HepG2 (cell line): ENCODE data around the gene DDAH1. TPM values are rescaled to one million over a fixed set of nuclear protein-coding genes. Genes with fewer than 3 reads are reported as not detected.

Experiments used
- ATAC-seq: fragments of 200-7000 bp; cut with Tn5 transposase; 3 replicates; pipeline ENCODE4 v1.9.1; 2020; ENCODE audit warnings: mild to moderate bottlenecking, moderate library complexity
- BruUV-seq: library from RNA; stranded (reverse); fragments of 400-500 nt; replicated peaks from 2 replicates; lab custom pipeline; 2021; lab: Mats Ljungman, UMichigan
- CTCF ChIA-PET: fragments of 300-600 bp; formaldehyde crosslinking; extraction: SDS; loops from one replicate; lab custom pipeline; 2021; ENCODE audit warnings: low total read pairs, inconsistent platforms, low intra/inter-chr PET ratio; lab: Yijun Ruan, JAX
- POLR2A ChIA-PET: fragments of 350-600 bp; sonication (Branson Sonifier 250); formaldehyde crosslinking; loops from one replicate; lab custom pipeline; 2020; ENCODE audit warnings: antibody characterized with exemption, inconsistent platforms; lab: Yijun Ruan, JAX
- DNase-seq: peaks from one replicate; pipeline ENCODE4 v3.0.0-alpha.2; 2015; ENCODE audit warnings: low spot score
- FAIRE-seq: peaks from 3 replicates; lab custom pipeline; 2011; peaks lifted over from hg19 to GRCh38; lab: Jason Lieb, UNC
- H2AFZ ChIP-seq: one replicate; pipeline ENCODE4 v1.6.1; 2011; ENCODE audit warnings: low read length, inconsistent platforms
- H3K27ac ChIP-seq: fragments of 300-600 bp; 3 replicates; pipeline ENCODE4 v1.8.0; 2011; ENCODE audit warnings: mixed run types, mild to moderate bottlenecking, mixed read lengths, low read length, inconsistent platforms; ENCODE audit not compliant: insufficient read depth; ENCODE audit errors: extremely low read length
- H3K27me3 ChIP-seq, 2 experiments: fragments of 200-600 bp in 1 of 2; 2 replicates in 1 of 2; 3 replicates in 1 of 2; pipeline versions ENCODE4 v1.6.0 to v1.8.0; 2011; ENCODE audit warnings: low read length in 2 of 2, mild to moderate bottlenecking in 2 of 2, moderate library complexity in 2 of 2, inconsistent platforms in 1 of 2; ENCODE audit not compliant: insufficient read depth in 2 of 2, control insufficient read depth in 1 of 2
- H3K36me3 ChIP-seq, 2 experiments: fragments of 200-600 bp in 1 of 2; replicated peaks in 1 of 2; 2 replicates in 1 of 2; 3 replicates in 1 of 2; pipeline versions ENCODE4 v1.5.1 to v1.8.0; 2011; ENCODE audit warnings: low read length in 2 of 2, inconsistent platforms in 1 of 2; ENCODE audit not compliant: insufficient read depth in 2 of 2, control insufficient read depth in 1 of 2
- H3K4me1 ChIP-seq: 2 replicates; pipeline ENCODE4 v1.5.1; 2012; ENCODE audit warnings: low read length, inconsistent platforms; ENCODE audit not compliant: insufficient read depth
- H3K4me2 ChIP-seq: 2 replicates; pipeline ENCODE4 v1.6.0; 2011; ENCODE audit warnings: low read depth, low read length, inconsistent platforms
- H3K4me3 ChIP-seq, 3 experiments: fragments of 200-600 bp in 1 of 3; sonication (generic), shearing (Covaris generic) in 1 of 3; replicated peaks in 1 of 3; 2 replicates each; pipeline ENCODE4 v1.5.1; 2011 to 2016; ENCODE audit warnings: low read length in 3 of 3, inconsistent platforms in 2 of 3, low read depth in 2 of 3, mild to moderate bottlenecking in 2 of 3, control low read depth in 1 of 3, mixed read lengths in 1 of 3; ENCODE audit not compliant: insufficient read depth in 1 of 3
- H3K79me2 ChIP-seq: one replicate; pipeline ENCODE4 v1.6.1; 2011; ENCODE audit warnings: low read length, inconsistent platforms; ENCODE audit not compliant: insufficient read depth
- H3K9ac ChIP-seq: 2 replicates; pipeline ENCODE4 v1.6.0; 2011; ENCODE audit warnings: mild to moderate bottlenecking, low read depth, low read length, inconsistent platforms; ENCODE audit not compliant: insufficient read depth
- H3K9me3 ChIP-seq: 2 replicates; pipeline ENCODE4 v1.5.1; 2012; ENCODE audit warnings: mild to moderate bottlenecking, low read length
- H4K20me1 ChIP-seq: 2 replicates; pipeline ENCODE4 v1.6.0; 2011; ENCODE audit warnings: inconsistent platforms, mild to moderate bottlenecking, low read length, moderate library complexity; ENCODE audit not compliant: insufficient read depth
- ARNTL ChIP-seq: sonication (generic); formaldehyde crosslinking; IDR thresholded peaks from 2 replicates; pipeline ENCODE4 v1.4.0; 2020; ENCODE audit warnings: mild to moderate bottlenecking, missing genetic modification reagents
- CCDC6 ChIP-seq: sonication (generic); formaldehyde crosslinking; IDR thresholded peaks from 2 replicates; pipeline ENCODE4 v1.8.1; 2022; ENCODE audit warnings: mild to moderate bottlenecking, missing genetic modification reagents, moderate library complexity
- CHD2 ChIP-seq: IDR thresholded peaks from 2 replicates; pipeline ENCODE4 v1.6.1; 2011; ENCODE audit warnings: low read depth, low read length, improper control_type of control experiment
- FOXJ3 ChIP-seq: sonication (generic); formaldehyde crosslinking; IDR thresholded peaks from 2 replicates; pipeline ENCODE4 v1.4.0; 2020; ENCODE audit warnings: missing genetic modification reagents, mild to moderate bottlenecking, borderline replicate concordance
- ISX ChIP-seq: sonication (generic); formaldehyde crosslinking; conservative IDR thresholded peaks from 2 replicates; pipeline ENCODE4 v1.5.0; 2020; ENCODE audit warnings: missing genetic modification reagents
- NFKB2 ChIP-seq: sonication (generic); formaldehyde crosslinking; IDR thresholded peaks from 2 replicates; pipeline ENCODE4 v1.4.0; 2020; ENCODE audit warnings: missing genetic modification reagents, borderline replicate concordance
- PRPF4 ChIP-seq: fragments of 200-400 bp; formaldehyde crosslinking; IDR thresholded peaks from 2 replicates; pipeline ENCODE4 v1.6.1; 2016; ENCODE audit warnings: low read length, low read depth; ENCODE audit not compliant: poor library complexity, severe bottlenecking
- ZBTB43 ChIP-seq: sonication (generic); formaldehyde crosslinking; conservative IDR thresholded peaks from 2 replicates; pipeline ENCODE4 v1.4.0; 2020; ENCODE audit warnings: missing genetic modification reagents
- ZBTB7B ChIP-seq: sonication (generic); formaldehyde crosslinking; IDR thresholded peaks from 2 replicates; pipeline ENCODE4 v1.4.0; 2020; ENCODE audit warnings: missing genetic modification reagents
- ZKSCAN5 ChIP-seq: sonication (generic); formaldehyde crosslinking; IDR thresholded peaks from 2 replicates; pipeline ENCODE4 v1.5.1; 2020; ENCODE audit warnings: mild to moderate bottlenecking, missing genetic modification reagents
- ZNF17 ChIP-seq: sonication (generic); formaldehyde crosslinking; IDR thresholded peaks from 2 replicates; pipeline ENCODE4 v1.5.0; 2020; ENCODE audit warnings: mild to moderate bottlenecking, missing genetic modification reagents
- ZNF589 ChIP-seq: sonication (generic); formaldehyde crosslinking; conservative IDR thresholded peaks from 2 replicates; pipeline ENCODE4 v1.8.0; 2022; ENCODE audit warnings: mild to moderate bottlenecking, moderate library complexity, missing genetic modification reagents
- ZNF615 ChIP-seq: sonication (generic); formaldehyde crosslinking; IDR thresholded peaks from 2 replicates; pipeline ENCODE4 v1.5.0; 2020; ENCODE audit warnings: mild to moderate bottlenecking, missing genetic modification reagents, borderline replicate concordance
- ZNF749 ChIP-seq: sonication (generic); formaldehyde crosslinking; IDR thresholded peaks from 2 replicates; pipeline ENCODE4 v1.8.0; 2022; ENCODE audit warnings: mild to moderate bottlenecking, missing genetic modification reagents, moderate library complexity, borderline replicate concordance
- WGBS: methylation state at CpG from one replicate; pipeline ENCODE4 v1.1.6; 2017; ENCODE audit warnings: low lambda C conversion rate; 5-methylcytosine and 5-hydroxymethylcytosine counted together
- in situ Hi-C: cut with HindIII; loops from 2 replicates; pipeline ENCODE4 v1.10.0; 2017; ENCODE audit warnings: low pct_unique_long_range_greater_than_20kb; ENCODE audit not compliant: extremely low pct_ligation_motif_present
- intact Hi-C: fragments of 100-400 bp; cut with micrococcal nuclease; formaldehyde crosslinking; loops from one replicate; pipeline ENCODE4 v1.10.0; 2022; ENCODE audit not compliant: unreplicated experiment
- polyA plus RNA-seq, 8 experiments: library from polyadenylated mRNA; depleted of rRNA in 3 of 8; stranded (reverse) in 7 of 8; unstranded in 1 of 8; fragments of >200 nt; fragmentation: Illumina TruSeq in 4 of 8; extraction: Trizol in 4 of 8; gene quantifications; 2 replicates each; pipeline versions ENCODE4 v1.2.1 to v1.2.3, GENCODE V29; 2011 to 2016; ENCODE audit warnings: low read depth in 4 of 8, missing spikeins in 1 of 8, mixed read lengths in 1 of 8; ENCODE audit not compliant: insufficient read depth in 1 of 8
- total RNA-seq, 5 experiments: library from RNA; depleted of rRNA; stranded (reverse); fragments of >200 nt; fragmentation: Illumina TruSeq; extraction: Trizol; gene quantifications; 2 replicates each; pipeline ENCODE4 v1.2.3, GENCODE V29; 2016; ENCODE audit warnings: low read depth in 1 of 5

Gene DDAH1
- total and polyA plus RNA-seq, 2 of the 13 experiments (the other 11 are each of a cell fraction or from before 2014, with no cell fraction given): 39.7 to 64.4 TPM

GRCh38 chr1:85397490-85398032 lies 67.4 kb downstream of the DDAH1 start:
- Histone ChIP-seq H3K27ac (no peak overlapping the region), H2AFZ (no peak overlapping the region), H3K4me2 (no peak overlapping the region), H3K27me3 (no peaks in the 10 kb centered on the region), H3K4me1 (peaks cover 7% of the 10 kb centered on the region; the same call in 1 of the 2 replicates), H3K9ac (no peak overlapping the region), H3K79me2 (peaks cover 4% of the 10 kb centered on the region), H3K4me3 (no peak overlapping the region), H3K36me3 (no peaks in the 10 kb centered on the region; a peak in 1 of 5 replicates), H3K9me3 (no peaks in the 10 kb centered on the region), H4K20me1 (no peaks in the 10 kb centered on the region)
- ATAC-seq (no peak), FAIRE-seq (no peak), DNase-seq (no peak)
- ChIA-PET POLR2A (no interaction called here), CTCF (no interaction called here)
- intact Hi-C loops (loop anchor here (1.0 to 2.0 kb wide), 2 partner anchors 53 to 89 kb away; no protein-coding TSS in a partner anchor), in situ Hi-C loops (loop anchor here (5.0 kb wide), 1 partner anchor 90 kb away; no protein-coding TSS in a partner anchor)
- WGBS: 95% methylated on average over 4 of the region's 4 CpGs
- TF ChIP-seq PRPF4 (no peak), ZNF749 (CRISPR knock-in tag) (no peak), ZBTB7B (CRISPR knock-in tag) (no peak), CHD2 (no peak), ISX (no peak), NFKB2 (no peak), ZNF17 (CRISPR knock-in tag) (no peak), ARNTL (CRISPR knock-in tag) (no peak), ZBTB43 (CRISPR knock-in tag) (no peak), FOXJ3 (CRISPR knock-in tag) (no peak), ZNF615 (no peak), CCDC6 (CRISPR knock-in tag) (no peak), ZNF589 (no peak), ZKSCAN5 (no peak)
- BruUV-seq: no TSS peak
